ENCODE measurements around the gene TDRD1.

TDRD1 gene

GRCh38 chr10:114233482-114233881 lies 54.3 kb downstream of the TDRD1 start:
- no peaks in the 10 kb centered on the region for H3K9me2 ChIP-seq (ENCODE audit: low read depth, low read length)
- H3K4me1 ChIP-seq (ENCODE audit: insufficient read depth, low read length, severe bottlenecking), result no peaks in the 10 kb centered on the region
- no peak overlapping the region for H3K4me3 ChIP-seq (ENCODE audit: low read depth, low read length, poor library complexity, severe bottlenecking)
- no peaks in the 10 kb centered on the region for H3K79me2 ChIP-seq (ENCODE audit: insufficient read depth, low read length)
- H3K9ac ChIP-seq (ENCODE audit: low read length), result no peak overlapping the region
- no peaks in the 10 kb centered on the region for H3K9me3 ChIP-seq (ENCODE audit: low read length)
- no peaks in the 10 kb centered on the region for H3K36me3 ChIP-seq (ENCODE audit: insufficient read depth, low read length)
- H3K27ac ChIP-seq (ENCODE audit: low read depth, low read length, poor library complexity, severe bottlenecking), result no peak overlapping the region
- H3K4me2 ChIP-seq (ENCODE audit: low read length), result no peak overlapping the region
- no peak overlapping the region for H2AFZ ChIP-seq (ENCODE audit: low read length)
- no peaks in the 10 kb centered on the region for H4K20me1 ChIP-seq (ENCODE audit: insufficient read depth, low read length)
- no peaks in the 10 kb centered on the region for H3F3A ChIP-seq (ENCODE audit: insufficient read depth, low read length)
- H3K27me3 ChIP-seq (ENCODE audit: insufficient read depth, low read length), result no peaks in the 10 kb centered on the region
- no peak for TF ChIP-seq CTCF (IDR thresholded peaks at IDR 0.05; ENCODE audit: low read length)

DNA sequence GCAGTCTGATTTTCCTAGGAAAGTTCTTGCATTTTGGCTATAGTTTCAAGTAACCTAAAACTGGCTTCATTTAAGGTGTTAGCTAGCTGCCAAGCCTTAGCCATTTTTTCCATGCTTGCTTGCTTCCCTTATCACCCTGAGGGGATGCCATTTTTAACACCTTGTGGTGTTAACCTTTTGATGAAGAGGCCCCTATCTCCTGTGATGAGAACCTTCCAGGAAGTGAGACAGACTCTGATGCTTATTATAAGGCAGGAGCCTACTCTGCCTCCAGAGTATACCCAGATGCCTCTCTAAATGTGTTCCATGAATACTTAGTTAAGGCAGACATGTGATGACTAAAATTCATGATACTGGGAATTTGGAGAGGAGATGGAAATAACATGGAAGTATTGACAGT lies 55.0 kb downstream of the TDRD1 start:
- H3K4me2 ChIP-seq (ENCODE audit: low read length), result no peak overlapping the region
- no peaks in the 10 kb centered on the region for H3K4me1 ChIP-seq (ENCODE audit: insufficient read depth, low read length, severe bottlenecking)
- H3K9me3 ChIP-seq (ENCODE audit: low read length), result no peaks in the 10 kb centered on the region
- no peak overlapping the region for H3K4me3 ChIP-seq (ENCODE audit: low read depth, low read length, poor library complexity, severe bottlenecking)
- no peaks in the 10 kb centered on the region for H3K79me2 ChIP-seq (ENCODE audit: insufficient read depth, low read length)
- no peaks in the 10 kb centered on the region for H4K20me1 ChIP-seq (ENCODE audit: insufficient read depth, low read length)
- no peaks in the 10 kb centered on the region for H3K27me3 ChIP-seq (ENCODE audit: insufficient read depth, low read length)
- no peak overlapping the region for H3K9ac ChIP-seq (ENCODE audit: low read length)
- H2AFZ ChIP-seq (ENCODE audit: low read length), result no peak overlapping the region
- TF ChIP-seq CTCF (IDR thresholded peaks at IDR 0.05; ENCODE audit: low read length) (no peak), EZH2 (IDR thresholded peaks at IDR 0.05; ENCODE audit: borderline replicate concordance, low read length) (no peak)
- no peaks in the 10 kb centered on the region for H3K36me3 ChIP-seq (ENCODE audit: insufficient read depth, low read length)
- H3K9me2 ChIP-seq (ENCODE audit: low read depth, low read length), result no peaks in the 10 kb centered on the region
- H3K27ac ChIP-seq (ENCODE audit: low read depth, low read length, poor library complexity, severe bottlenecking), result no peak overlapping the region
- no peaks in the 10 kb centered on the region for H3F3A ChIP-seq (ENCODE audit: insufficient read depth, low read length)

GRCh38 chr10:114239117-114239993 lies 60.2 kb downstream of the TDRD1 start, which contains the start of gene VWA2:
Gene VWA2, plus strand, starts transcription at chr10:114239254. Its CDS starts 9,460 bp downstream, at chr10:114248714.
- H3K4me1 ChIP-seq (ENCODE audit: insufficient read depth, low read length, severe bottlenecking), result no peaks in the 10 kb centered on the region
- H3F3A ChIP-seq (ENCODE audit: insufficient read depth, low read length), result no peaks in the 10 kb centered on the region
- TF ChIP-seq CTCF (IDR thresholded peaks at IDR 0.05; ENCODE audit: low read length) (peak; percentile 14; the same call in 1 of the 2 replicates), EZH2 (IDR thresholded peaks at IDR 0.05; ENCODE audit: borderline replicate concordance, low read length) (no peak)
- no peaks in the 10 kb centered on the region for H3K36me3 ChIP-seq (ENCODE audit: insufficient read depth, low read length)
- no peak within 1 kb of the TSS for H2AFZ ChIP-seq (ENCODE audit: low read length)
- peak within 1 kb of the TSS; percentile 58 for H3K4me2 ChIP-seq (ENCODE audit: low read length)
- no peak within 1 kb of the TSS for H3K27ac ChIP-seq (ENCODE audit: low read depth, low read length, poor library complexity, severe bottlenecking)
- H3K9me3 ChIP-seq (ENCODE audit: low read length), result no peaks in the 10 kb centered on the region
- no peak within 1 kb of the TSS for H3K9ac ChIP-seq (ENCODE audit: low read length)
- no peaks in the 10 kb centered on the region for H3K9me2 ChIP-seq (ENCODE audit: low read depth, low read length)
- H3K27me3 ChIP-seq (ENCODE audit: insufficient read depth, low read length), result no peaks in the 10 kb centered on the region
- H3K4me3 ChIP-seq (ENCODE audit: low read depth, low read length, poor library complexity, severe bottlenecking), result peak within 1 kb of the TSS; percentile 44
- H3K79me2 ChIP-seq (ENCODE audit: insufficient read depth, low read length), result no peaks in the 10 kb centered on the region
- H4K20me1 ChIP-seq (ENCODE audit: insufficient read depth, low read length), result no peaks in the 10 kb centered on the region
